Bronchial epithelial cell (primary cell): ENCODE data around the gene LDLRAD3. TPM values are rescaled to one million over a fixed set of nuclear protein-coding genes. Genes with fewer than 3 reads are reported as not detected.

ENCODE experiments used
- DNase-seq: peaks from one replicate; pipeline ENCODE4 v3.0.0-alpha.2; 2010; ENCODE audit warnings: low read depth
- FAIRE-seq: peaks from 2 replicates; lab custom pipeline; 2011; peaks lifted over from hg19 to GRCh38; lab: Jason Lieb, UNC
- H3K27me3 ChIP-seq: 2 replicates; pipeline ENCODE4 v1.5.1; 2011; ENCODE audit warnings: low read length; ENCODE audit not compliant: control insufficient read depth, insufficient read depth
- H3K36me3 ChIP-seq: 2 replicates; pipeline ENCODE4 v1.5.1; 2011; ENCODE audit warnings: low read length; ENCODE audit not compliant: control insufficient read depth, insufficient read depth
- H3K4me3 ChIP-seq: 2 replicates; pipeline ENCODE4 v1.5.1; 2011; ENCODE audit warnings: mild to moderate bottlenecking, low read depth, low read length, control low read depth
- total RNA-seq: library from RNA; depleted of rRNA; stranded (reverse); fragments of >200 nt; gene quantifications from 2 replicates; pipeline ENCODE4 v1.2.1, GENCODE V29; 2014
- TF ChIP-seq, protein P1 (sequence below): IDR thresholded peaks from 2 replicates; pipeline ENCODE4 v1.5.1; 2011; ENCODE audit warnings: mild to moderate bottlenecking, moderate library complexity, low read length, control low read depth, inconsistent platforms; ENCODE audit not compliant: insufficient read depth, severe bottlenecking

LDLRAD3 gene
- total RNA-seq, 1 donor from 2014 or later, result 4.7 TPM

DNA sequence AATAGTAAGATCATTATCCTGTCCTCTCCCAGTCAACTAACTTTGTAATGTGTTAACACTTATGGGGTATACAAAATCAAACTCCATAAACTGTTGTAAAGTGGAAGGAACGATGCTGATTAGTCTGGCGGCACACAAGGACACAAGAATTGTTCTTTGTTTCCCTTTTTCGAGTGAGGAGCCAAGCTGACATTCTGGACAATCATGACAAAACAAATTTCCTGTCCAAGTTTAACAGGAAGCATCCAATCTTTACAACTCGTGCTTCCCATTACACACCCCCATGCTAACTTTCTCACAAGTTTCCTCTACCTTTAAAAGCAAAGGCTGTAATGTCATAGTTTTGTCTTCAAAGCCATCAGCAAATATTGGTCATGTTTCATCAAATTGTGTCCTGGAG is 20.4 kb upstream of the LDLRAD3 start:
- DNase-seq, result no peak
- H3K27me3 ChIP-seq, result no peaks in the 10 kb centered on the region
- TF ChIP-seq, protein P1, sequence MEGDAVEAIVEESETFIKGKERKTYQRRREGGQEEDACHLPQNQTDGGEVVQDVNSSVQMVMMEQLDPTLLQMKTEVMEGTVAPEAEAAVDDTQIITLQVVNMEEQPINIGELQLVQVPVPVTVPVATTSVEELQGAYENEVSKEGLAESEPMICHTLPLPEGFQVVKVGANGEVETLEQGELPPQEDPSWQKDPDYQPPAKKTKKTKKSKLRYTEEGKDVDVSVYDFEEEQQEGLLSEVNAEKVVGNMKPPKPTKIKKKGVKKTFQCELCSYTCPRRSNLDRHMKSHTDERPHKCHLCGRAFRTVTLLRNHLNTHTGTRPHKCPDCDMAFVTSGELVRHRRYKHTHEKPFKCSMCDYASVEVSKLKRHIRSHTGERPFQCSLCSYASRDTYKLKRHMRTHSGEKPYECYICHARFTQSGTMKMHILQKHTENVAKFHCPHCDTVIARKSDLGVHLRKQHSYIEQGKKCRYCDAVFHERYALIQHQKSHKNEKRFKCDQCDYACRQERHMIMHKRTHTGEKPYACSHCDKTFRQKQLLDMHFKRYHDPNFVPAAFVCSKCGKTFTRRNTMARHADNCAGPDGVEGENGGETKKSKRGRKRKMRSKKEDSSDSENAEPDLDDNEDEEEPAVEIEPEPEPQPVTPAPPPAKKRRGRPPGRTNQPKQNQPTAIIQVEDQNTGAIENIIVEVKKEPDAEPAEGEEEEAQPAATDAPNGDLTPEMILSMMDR, result no peak
- no peak overlapping the region for H3K4me3 ChIP-seq
- FAIRE-seq, result peak; percentile 40
- H3K36me3 ChIP-seq, result no peaks in the 10 kb centered on the region

DNA sequence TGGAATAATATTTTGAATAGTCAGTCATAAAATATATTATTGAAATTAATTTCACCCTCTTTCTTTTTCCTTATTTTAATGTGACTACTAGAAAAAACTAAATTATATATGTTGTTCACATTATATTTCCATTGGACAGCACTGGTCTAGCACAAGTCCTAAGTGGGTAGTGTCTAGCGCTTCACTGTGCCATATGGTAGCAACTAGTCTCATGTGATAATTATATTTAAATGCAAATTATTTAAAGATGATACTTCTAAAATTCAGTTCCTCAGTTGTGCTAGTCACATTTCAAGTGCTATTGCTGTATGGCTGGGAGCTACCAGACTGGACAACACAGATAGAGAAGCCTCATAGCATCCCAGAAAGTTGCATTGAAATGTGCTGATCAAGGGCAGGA is 19.1 kb upstream of the LDLRAD3 start:
- no peak for DNase-seq
- no peak overlapping the region for H3K4me3 ChIP-seq
- no peaks in the 10 kb centered on the region for H3K36me3 ChIP-seq
- H3K27me3 ChIP-seq, result no peaks in the 10 kb centered on the region
- no peak for FAIRE-seq
- TF ChIP-seq, protein P1, result no peak

- no peak for FAIRE-seq
- Histone ChIP-seq H3K4me3 (no peak overlapping the region), H3K36me3 (no peaks in the 10 kb centered on the region), H3K27me3 (no peaks in the 10 kb centered on the region)
- no peak for DNase-seq
- TF ChIP-seq, protein P1, result no peak
Observed at GRCh38 chr11:35927104-35927503, 16.8 kb upstream of the LDLRAD3 start.

DNA sequence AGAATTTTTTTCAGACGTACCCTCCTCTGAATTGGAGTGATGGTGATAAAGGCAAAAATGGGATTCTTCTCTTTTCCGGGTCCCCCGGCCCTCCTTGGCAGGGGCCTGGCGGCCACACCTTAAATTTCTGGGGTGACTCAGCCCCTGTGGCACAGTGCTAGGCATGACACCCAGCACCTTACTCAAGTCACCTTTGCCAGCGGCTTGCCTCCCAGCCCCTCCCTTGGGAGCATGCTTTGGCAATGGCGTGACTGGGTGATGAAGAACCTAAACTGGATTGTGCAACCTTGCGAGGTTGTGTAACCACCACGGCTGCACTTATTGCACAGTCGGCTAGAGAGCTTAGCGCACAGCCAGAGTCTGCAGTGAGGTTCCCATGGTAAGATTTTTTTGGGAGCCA is 16.2 kb upstream of the LDLRAD3 start:
- no peaks in the 10 kb centered on the region for H3K36me3 ChIP-seq
- no peaks in the 10 kb centered on the region for H3K27me3 ChIP-seq
- TF ChIP-seq, protein P1, result no peak
- H3K4me3 ChIP-seq, result no peak overlapping the region
- DNase-seq, result peak; percentile 97
- peak; percentile 40 for FAIRE-seq

GRCh38 chr11:35928688-35929395 is 15.0 kb upstream of the LDLRAD3 start:
- no peak for FAIRE-seq
- Histone ChIP-seq H3K4me3 (no peak overlapping the region), H3K27me3 (no peaks in the 10 kb centered on the region), H3K36me3 (no peaks in the 10 kb centered on the region)
- no peak for DNase-seq
- TF ChIP-seq, protein P1, result no peak

DNA sequence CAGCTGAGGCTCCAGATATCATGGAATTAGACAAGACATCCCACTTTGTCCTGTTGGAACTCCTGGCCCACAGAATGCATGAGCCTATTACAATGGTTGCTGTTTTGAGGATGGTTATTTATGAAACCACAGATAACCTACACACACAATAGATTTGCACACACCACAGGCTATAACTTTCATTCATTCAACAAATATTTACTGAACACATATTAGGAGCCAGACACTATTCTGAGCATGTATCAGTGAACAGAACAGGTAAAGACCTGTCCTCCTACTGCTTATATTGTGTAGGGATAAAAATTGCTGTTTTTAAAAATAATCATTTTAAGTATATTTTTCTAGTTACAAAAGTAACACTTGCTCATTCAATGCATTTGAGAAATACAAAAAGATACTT is 13.4 kb upstream of the LDLRAD3 start:
- TF ChIP-seq, protein P1, result no peak
- no peaks in the 10 kb centered on the region for H3K36me3 ChIP-seq
- DNase-seq (peak; percentile 72), FAIRE-seq (no peak)
- H3K27me3 ChIP-seq, result no peaks in the 10 kb centered on the region
- H3K4me3 ChIP-seq, result no peak overlapping the region
